OCI-LY3 (cell line): Measurements from ENCODE around the gene NSMCE4A.
"Not testable (repeated sequence)": the region's sequence is repeated elsewhere in the genome, so short reads cannot be mapped to it uniquely, and the experiment has no call there.

Experiments
- H2AFZ ChIP-seq: fragments of 200-600, 300-600 bp; shearing (Covaris generic); 2 replicates; pipeline ENCODE4 v1.6.0; 2014; ENCODE audit warnings: antibody characterized with exemption, low read depth, low read length
- H3K27ac ChIP-seq: fragments of 200-600, 300-600 bp; sonication (generic); 2 replicates; pipeline ENCODE4 v1.5.1; 2014; ENCODE audit warnings: mild to moderate bottlenecking, low read length, moderate library complexity, mixed read lengths
- H3K27me3 ChIP-seq: fragments of 200-600, 300-600 bp; sonication (generic); 2 replicates; pipeline ENCODE4 v1.6.1; 2014; ENCODE audit warnings: low read depth, low read length, mixed read lengths
- H3K36me3 ChIP-seq: fragments of 200-600, 300-600 bp; sonication (generic); replicated peaks from 2 replicates; pipeline ENCODE3; 2014; ENCODE audit warnings: low read depth, low read length, mixed read lengths
- H3K4me1 ChIP-seq: fragments of 300-600, 200-600 bp; sonication (generic); 2 replicates; pipeline ENCODE4 v1.6.1; 2014; ENCODE audit warnings: low read length, mixed read lengths
- H3K4me2 ChIP-seq: fragments of 200-600, 300-600 bp; sonication (generic); 2 replicates; pipeline ENCODE4 v1.6.1; 2014; ENCODE audit warnings: low read length, mixed read lengths
- H3K4me3 ChIP-seq: fragments of 300-600, 200-600 bp; sonication (generic); 2 replicates; pipeline ENCODE4 v1.5.1; 2014; ENCODE audit warnings: antibody characterized with exemption, mild to moderate bottlenecking, low read length, moderate library complexity
- H3K79me2 ChIP-seq: fragments of 300-600, 200-600 bp; shearing (Covaris generic); 2 replicates; pipeline ENCODE4 v1.6.1; 2014; ENCODE audit warnings: mild to moderate bottlenecking, low read length, mixed read lengths
- H3K9ac ChIP-seq: fragments of 300-600, 200-600 bp; shearing (Covaris generic); 2 replicates; pipeline ENCODE4 v1.6.0; 2014; ENCODE audit warnings: mild to moderate bottlenecking, low read length, moderate library complexity
- H3K9me3 ChIP-seq: fragments of 200-600, 300-600 bp; shearing (Covaris generic); 2 replicates; pipeline ENCODE4 v1.6.1; 2014; ENCODE audit warnings: low read length, mixed read lengths; ENCODE audit not compliant: insufficient read depth
- H4K20me1 ChIP-seq: fragments of 200-600, 300-600 bp; sonication (generic); 2 replicates; pipeline ENCODE4 v1.6.1; 2016; ENCODE audit warnings: low read length, mixed read lengths; ENCODE audit not compliant: insufficient read depth
- EZH2phosphoT487 ChIP-seq: fragments of 200-600 bp; shearing (Covaris generic); IDR thresholded peaks from 2 replicates; pipeline ENCODE4 v1.6.1; 2018; ENCODE audit warnings: antibody characterized with exemption, mixed run types, low read depth
- TF ChIP-seq, protein P1 (sequence below): fragments of 200-600, 300-600 bp; sonication (generic); IDR thresholded peaks from 2 replicates; pipeline ENCODE4 v1.5.1; 2014; ENCODE audit warnings: antibody characterized with exemption, low read length, low read depth

Gene NSMCE4A

DNA sequence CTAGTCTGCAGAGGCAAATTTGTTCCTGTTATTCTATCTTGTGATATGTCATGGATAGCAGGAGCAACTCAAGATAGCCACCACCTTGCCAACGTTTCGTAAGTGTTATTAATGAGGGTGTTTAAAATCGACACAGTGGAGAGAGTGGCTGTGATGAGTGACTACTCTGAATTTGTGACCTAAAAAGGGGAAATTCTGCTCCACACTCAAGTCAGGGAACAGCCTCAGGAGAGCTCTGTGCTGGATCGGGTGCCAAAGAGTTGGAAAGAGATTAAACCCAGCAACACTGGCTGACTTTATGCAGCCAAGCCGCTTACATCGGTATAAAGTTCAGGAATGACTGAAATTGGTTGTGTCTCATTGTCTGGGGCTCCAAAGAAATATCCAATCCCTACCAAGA lies 23.4 kb upstream of the NSMCE4A start:
- Histone ChIP-seq H3K9ac (no peak overlapping the region), H2AFZ (no peak overlapping the region), H3K36me3 (no peaks in the 10 kb centered on the region), H3K4me3 (no peak overlapping the region), H3K27ac (no peak overlapping the region), H3K4me1 (no peaks in the 10 kb centered on the region), H4K20me1 (no peaks in the 10 kb centered on the region), H3K9me3 (no peaks in the 10 kb centered on the region), H3K4me2 (no peak overlapping the region), H3K27me3 (no peaks in the 10 kb centered on the region), H3K79me2 (no peaks in the 10 kb centered on the region)
- TF ChIP-seq, protein P1, sequence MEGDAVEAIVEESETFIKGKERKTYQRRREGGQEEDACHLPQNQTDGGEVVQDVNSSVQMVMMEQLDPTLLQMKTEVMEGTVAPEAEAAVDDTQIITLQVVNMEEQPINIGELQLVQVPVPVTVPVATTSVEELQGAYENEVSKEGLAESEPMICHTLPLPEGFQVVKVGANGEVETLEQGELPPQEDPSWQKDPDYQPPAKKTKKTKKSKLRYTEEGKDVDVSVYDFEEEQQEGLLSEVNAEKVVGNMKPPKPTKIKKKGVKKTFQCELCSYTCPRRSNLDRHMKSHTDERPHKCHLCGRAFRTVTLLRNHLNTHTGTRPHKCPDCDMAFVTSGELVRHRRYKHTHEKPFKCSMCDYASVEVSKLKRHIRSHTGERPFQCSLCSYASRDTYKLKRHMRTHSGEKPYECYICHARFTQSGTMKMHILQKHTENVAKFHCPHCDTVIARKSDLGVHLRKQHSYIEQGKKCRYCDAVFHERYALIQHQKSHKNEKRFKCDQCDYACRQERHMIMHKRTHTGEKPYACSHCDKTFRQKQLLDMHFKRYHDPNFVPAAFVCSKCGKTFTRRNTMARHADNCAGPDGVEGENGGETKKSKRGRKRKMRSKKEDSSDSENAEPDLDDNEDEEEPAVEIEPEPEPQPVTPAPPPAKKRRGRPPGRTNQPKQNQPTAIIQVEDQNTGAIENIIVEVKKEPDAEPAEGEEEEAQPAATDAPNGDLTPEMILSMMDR: no peak
- TF ChIP-seq EZH2phosphoT487: no peak

DNA sequence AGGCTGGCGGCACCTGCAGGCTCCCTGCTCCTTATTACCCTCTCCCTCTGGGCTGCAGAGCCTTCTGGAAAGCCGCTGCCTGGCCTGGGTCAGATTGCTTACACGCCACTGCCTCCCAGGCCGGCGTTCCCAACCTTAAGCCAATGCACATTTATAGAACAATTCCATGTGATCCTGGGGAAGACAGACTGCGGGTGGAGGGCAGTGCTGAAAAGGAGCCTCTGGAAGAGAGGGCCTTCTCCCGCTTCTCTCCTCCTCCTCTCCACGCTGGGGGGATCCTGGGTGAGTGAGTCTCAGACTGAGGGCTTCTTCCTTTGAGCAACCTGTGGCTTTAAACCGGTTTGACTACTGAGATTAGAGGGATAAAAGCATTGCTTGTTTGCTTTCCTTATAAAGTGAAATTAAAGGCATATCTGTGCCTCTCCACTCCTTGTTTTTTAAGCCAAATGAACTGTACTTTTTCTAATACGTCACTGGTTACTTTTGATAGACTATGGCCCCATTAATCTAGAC lies 19.5 kb upstream of the NSMCE4A start:
- Histone ChIP-seq H3K4me3 (no peak overlapping the region), H4K20me1 (no peaks in the 10 kb centered on the region), H3K79me2 (no peaks in the 10 kb centered on the region), H3K27me3 (no peaks in the 10 kb centered on the region), H3K9me3 (no peaks in the 10 kb centered on the region), H3K27ac (no peak overlapping the region), H3K4me2 (no peak overlapping the region), H3K9ac (no peak overlapping the region), H3K36me3 (no peaks in the 10 kb centered on the region), H2AFZ (no peak overlapping the region), H3K4me1 (no peaks in the 10 kb centered on the region)
- no peak for TF ChIP-seq EZH2phosphoT487
- TF ChIP-seq, protein P1: no peak

- H3K36me3 ChIP-seq, H3K79me2 ChIP-seq, H3K4me2 ChIP-seq, H3K9ac ChIP-seq, H3K27me3 ChIP-seq, H3K27ac ChIP-seq, H3K9me3 ChIP-seq, H3K4me3 ChIP-seq, H3K4me1 ChIP-seq, H4K20me1 ChIP-seq, H2AFZ ChIP-seq: not testable (repeated sequence)
Observed at GRCh38 chr10:121991727-121992126, 16.7 kb upstream of the NSMCE4A start.

DNA sequence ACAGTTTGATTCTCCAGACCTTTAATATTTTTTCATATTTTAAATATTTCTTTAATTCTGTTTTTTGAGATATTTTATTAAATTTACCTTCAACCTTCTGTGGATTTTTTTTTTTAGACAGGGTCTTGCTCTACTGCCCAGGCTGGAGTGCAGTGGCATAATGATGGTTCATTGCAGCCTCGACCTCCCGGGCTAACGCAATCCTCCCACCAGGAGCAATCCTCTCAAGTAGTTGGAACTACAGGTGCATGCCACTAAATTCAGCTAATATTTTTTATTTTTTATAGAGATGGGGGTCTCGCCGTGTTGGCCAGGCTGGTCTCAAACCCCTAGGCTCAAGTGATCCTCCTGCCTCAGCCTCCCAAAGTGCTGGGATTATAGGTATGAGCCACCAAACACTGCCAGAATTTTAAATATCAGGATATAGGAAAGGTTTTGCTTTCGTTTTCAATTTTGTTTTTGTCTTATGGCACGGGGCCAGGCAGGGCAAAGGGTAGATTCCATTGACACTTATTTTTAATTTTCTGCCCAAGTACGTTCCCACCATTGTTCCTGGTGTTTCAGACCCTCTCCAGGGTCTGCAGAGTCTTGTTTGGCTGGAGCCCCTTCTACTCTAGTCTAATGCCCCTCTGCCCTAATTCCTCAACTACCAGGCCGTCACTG lies 15.1 kb upstream of the NSMCE4A start:
- no peak overlapping the region for H3K27ac ChIP-seq
- no peaks in the 10 kb centered on the region for H3K27me3 ChIP-seq
- H3K4me1 ChIP-seq: no peaks in the 10 kb centered on the region
- H3K9ac ChIP-seq: no peak overlapping the region
- H3K36me3 ChIP-seq: no peaks in the 10 kb centered on the region
- no peak overlapping the region for H3K4me3 ChIP-seq
- H4K20me1 ChIP-seq: no peaks in the 10 kb centered on the region
- no peak for TF ChIP-seq EZH2phosphoT487
- TF ChIP-seq, protein P1: no peak
- H3K9me3 ChIP-seq: no peaks in the 10 kb centered on the region
- H3K79me2 ChIP-seq: no peaks in the 10 kb centered on the region
- no peak overlapping the region for H2AFZ ChIP-seq
- no peak overlapping the region for H3K4me2 ChIP-seq
